Trophoblast cell (in vitro differentiated cells and primary cell): ENCODE measurements around the gene ONECUT1.
A peak's percentile ranks its signal among the peaks of the same experiment; 100 is the strongest.

Experiments used
- DNase-seq, 2 donors: peaks; one replicate each; pipeline ENCODE4 v3.0.0-alpha.2; 2016
- H2AFZ ChIP-seq: 2 replicates; pipeline ENCODE4 v1.6.1; 2013; ENCODE audit warnings: low read length, moderate library complexity, mild to moderate bottlenecking; ENCODE audit not compliant: insufficient read depth, poor library complexity
- H2AK5ac ChIP-seq: 2 replicates; pipeline ENCODE4 v1.6.1; 2013; ENCODE audit warnings: mild to moderate bottlenecking, low read length
- H2BK120ac ChIP-seq: 2 replicates; pipeline ENCODE4 v1.6.1; 2013; ENCODE audit warnings: low read length, mild to moderate bottlenecking, moderate library complexity; ENCODE audit not compliant: insufficient read depth, poor library complexity
- H2BK12ac ChIP-seq: 2 replicates; pipeline ENCODE4 v1.6.1; 2013; ENCODE audit warnings: mild to moderate bottlenecking, low read length, moderate library complexity
- H2BK5ac ChIP-seq: 2 replicates; pipeline ENCODE4 v1.6.1; 2013; ENCODE audit warnings: low read length, low read depth, moderate library complexity, mild to moderate bottlenecking; ENCODE audit not compliant: poor library complexity
- H3K14ac ChIP-seq: 2 replicates; pipeline ENCODE4 v1.6.1; 2013; ENCODE audit warnings: mild to moderate bottlenecking, low read length
- H3K18ac ChIP-seq: 2 replicates; pipeline ENCODE4 v1.6.1; 2013; ENCODE audit warnings: mild to moderate bottlenecking, low read length
- H3K23ac ChIP-seq: 2 replicates; pipeline ENCODE4 v1.6.1; 2013; ENCODE audit warnings: low read length
- H3K27ac ChIP-seq: 2 replicates; pipeline ENCODE4 v1.5.1; 2013; ENCODE audit warnings: low read depth, mild to moderate bottlenecking, inconsistent platforms, low read length, moderate library complexity
- H3K27me3 ChIP-seq: 2 replicates; pipeline ENCODE4 v1.6.1; 2013; ENCODE audit warnings: inconsistent platforms, mild to moderate bottlenecking, low read length, moderate library complexity; ENCODE audit not compliant: insufficient read depth
- H3K36me3 ChIP-seq, 2 experiments: 1 replicate in 1 of 2; 2 replicates in 1 of 2; pipeline ENCODE4 v1.6.1; 2013; ENCODE audit warnings: low read length in 2 of 2, mild to moderate bottlenecking in 2 of 2, moderate library complexity in 1 of 2; ENCODE audit not compliant: insufficient read depth in 2 of 2, control insufficient read depth in 1 of 2
- H3K4ac ChIP-seq: 2 replicates; pipeline ENCODE4 v1.6.1; 2013; ENCODE audit warnings: low read depth, mild to moderate bottlenecking, low read length, moderate library complexity
- H3K4me1 ChIP-seq, 2 experiments: 1 replicate in 1 of 2; 2 replicates in 1 of 2; pipeline ENCODE4 v1.6.1; 2013; ENCODE audit warnings: low read length in 2 of 2, mild to moderate bottlenecking in 2 of 2, moderate library complexity in 1 of 2; ENCODE audit not compliant: insufficient read depth in 2 of 2, control insufficient read depth in 1 of 2
- H3K4me2 ChIP-seq: 2 replicates; pipeline ENCODE4 v1.6.1; 2013; ENCODE audit warnings: inconsistent platforms, mild to moderate bottlenecking, low read length, moderate library complexity
- H3K4me3 ChIP-seq: 2 replicates; pipeline ENCODE4 v1.5.1; 2013; ENCODE audit warnings: mild to moderate bottlenecking, low read depth, low read length, inconsistent platforms
- H3K79me1 ChIP-seq: one replicate; pipeline ENCODE4 v1.6.1; 2013; ENCODE audit warnings: low read length
- H3K79me2 ChIP-seq: 2 replicates; pipeline ENCODE4 v1.6.1; 2013; ENCODE audit warnings: low read length, mild to moderate bottlenecking; ENCODE audit not compliant: control insufficient read depth, insufficient read depth, poor library complexity
- H3K9ac ChIP-seq: 2 replicates; pipeline ENCODE4 v1.6.1; 2013; ENCODE audit warnings: mild to moderate bottlenecking, low read length
- H3K9me3 ChIP-seq: 2 replicates; pipeline ENCODE4 v1.6.1; 2013; ENCODE audit warnings: low read depth, mild to moderate bottlenecking, control low read depth, inconsistent platforms, low read length; ENCODE audit not compliant: insufficient read depth
- H4K12ac ChIP-seq: 2 replicates; pipeline ENCODE4 v1.6.1; 2013; ENCODE audit warnings: low read depth, mild to moderate bottlenecking, low read length, moderate library complexity
- H4K8ac ChIP-seq: 2 replicates; pipeline ENCODE4 v1.6.1; 2013; ENCODE audit warnings: low read depth, mild to moderate bottlenecking, low read length, moderate library complexity
- H4K91ac ChIP-seq: one replicate; pipeline ENCODE4 v1.6.1; 2013; ENCODE audit warnings: low read depth, mild to moderate bottlenecking, low read length, moderate library complexity
- WGBS: extraction: QIAGEN DNeasy Blood & Tissue Kit; methylation state at CpG from one replicate; pipeline ENCODE4 v1.1.7; 2013; ENCODE audit warnings: missing lambda C conversion rate; ENCODE audit not compliant: insufficient read length, insufficient coverage; ENCODE audit errors: extremely low coverage; 5-methylcytosine and 5-hydroxymethylcytosine counted together

Gene ONECUT1

DNA sequence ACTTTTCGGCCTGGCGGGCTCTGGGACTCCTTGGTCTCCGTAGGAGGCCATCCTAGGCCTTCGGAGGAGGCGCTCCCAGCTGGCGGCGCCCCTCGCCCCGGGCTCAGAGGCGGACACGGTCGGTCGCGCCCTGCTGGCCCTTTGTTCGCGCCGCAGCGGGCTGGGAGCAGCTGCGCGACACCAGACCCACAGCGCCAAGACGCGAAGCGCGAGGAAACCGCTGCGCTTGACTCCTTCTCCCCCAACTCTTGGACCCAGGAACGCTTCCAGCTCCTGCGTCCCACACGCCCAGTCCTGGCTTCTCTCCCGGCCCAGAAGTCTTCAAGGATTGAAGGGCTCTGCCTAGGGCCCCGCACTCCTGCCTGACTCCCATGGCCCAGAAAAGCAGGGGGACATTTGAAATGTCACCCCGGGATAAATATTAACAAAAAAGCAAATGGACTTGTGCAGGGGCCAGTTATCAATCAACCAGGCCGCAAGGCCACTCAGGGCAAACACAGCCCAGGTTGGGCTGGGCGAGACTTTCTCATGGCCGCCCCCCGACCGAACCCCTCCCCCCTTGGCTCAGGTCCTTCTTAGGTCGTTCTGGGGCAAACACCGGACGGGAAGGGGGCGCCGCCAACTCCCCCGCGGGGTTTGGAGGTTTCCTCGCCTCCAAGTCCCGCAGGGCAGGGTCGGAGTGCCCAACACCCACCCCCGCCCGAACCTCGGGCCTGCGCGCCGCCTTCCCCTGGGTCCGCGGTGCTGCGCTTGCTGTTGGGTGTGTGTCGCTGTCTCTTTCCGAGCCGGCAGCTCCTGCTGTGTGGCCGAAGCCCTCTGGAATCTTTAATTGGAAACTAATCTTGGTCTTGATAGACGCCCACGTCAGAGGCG is 5.1 kb downstream of the ONECUT1 start:
- no peak overlapping the region for H4K8ac ChIP-seq
- no peak for DNase-seq
- H4K12ac ChIP-seq = no peak overlapping the region
- no peak overlapping the region for H3K4me2 ChIP-seq
- H3K79me2 ChIP-seq = no peaks in the 10 kb centered on the region
- no peak overlapping the region for H3K27ac ChIP-seq
- no CpG with 5 or more reads among the region's 64 CpGs for WGBS
- H2BK12ac ChIP-seq = no peak overlapping the region
- H3K23ac ChIP-seq = no peak overlapping the region
- no peak overlapping the region for H3K9ac ChIP-seq
- H3K14ac ChIP-seq = no peak overlapping the region
- no peak overlapping the region for H2BK120ac ChIP-seq
- no peaks in the 10 kb centered on the region for H3K79me1 ChIP-seq
- peaks cover 68% of the 10 kb centered on the region for H3K27me3 ChIP-seq
- no peaks in the 10 kb centered on the region for H3K36me3 ChIP-seq
- peak overlapping the region; percentile 54 for H3K4me3 ChIP-seq
- no peak overlapping the region for H3K4ac ChIP-seq
- no peak overlapping the region for H2AFZ ChIP-seq
- no peak overlapping the region for H4K91ac ChIP-seq
- peaks cover 8 to 15% of the 10 kb centered on the region in 2 experiments for H3K4me1 ChIP-seq
- no peak overlapping the region for H2AK5ac ChIP-seq
- no peak overlapping the region for H3K18ac ChIP-seq
- H2BK5ac ChIP-seq = no peak overlapping the region
- H3K9me3 ChIP-seq = peaks cover 16% of the 10 kb centered on the region

DNA sequence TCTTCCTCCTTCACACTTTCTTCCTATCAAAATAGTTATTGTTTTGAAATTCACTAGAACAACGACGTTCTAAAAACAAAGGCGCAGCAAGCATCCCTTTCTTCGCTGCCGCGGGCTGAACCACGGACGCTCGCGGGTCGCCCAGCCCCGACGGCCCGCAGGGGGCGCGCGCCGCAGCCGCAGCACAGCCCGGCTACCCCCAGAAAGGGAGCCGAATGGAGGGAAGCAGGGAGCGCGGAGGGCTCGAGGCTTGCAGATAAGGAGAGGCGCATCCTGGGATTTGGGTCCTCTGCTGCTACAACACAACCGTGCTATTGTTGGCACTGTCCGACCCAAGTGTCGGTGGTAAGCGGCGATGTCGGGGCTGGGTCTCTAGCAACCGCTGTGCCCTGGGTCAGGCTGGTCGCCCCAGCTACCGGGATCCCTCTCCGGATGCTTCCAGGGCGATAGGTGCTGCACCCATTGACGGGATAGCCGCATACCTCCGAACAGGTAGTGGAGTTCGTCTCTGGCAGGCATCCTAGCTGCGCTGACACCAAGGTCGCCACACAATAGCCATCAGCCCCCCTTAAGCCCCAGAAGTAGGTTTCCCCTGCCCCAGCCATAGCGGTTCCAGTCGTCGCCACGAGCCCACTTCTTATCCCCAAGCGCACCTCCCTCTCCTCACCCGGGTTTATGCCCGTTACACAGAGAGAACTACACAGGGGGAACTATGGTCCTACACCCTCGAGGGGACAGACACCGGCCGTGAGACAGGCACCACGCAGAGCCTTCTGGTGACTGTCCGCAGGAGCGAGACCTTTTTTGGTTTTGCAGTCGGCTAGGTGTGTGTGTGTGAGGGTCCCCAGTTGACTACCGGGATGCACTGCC is 6.0 kb downstream of the ONECUT1 start:
- H3K23ac ChIP-seq = no peak overlapping the region
- H4K91ac ChIP-seq = no peak overlapping the region
- no peak overlapping the region for H2AK5ac ChIP-seq
- no peak overlapping the region for H3K9ac ChIP-seq
- H3K79me2 ChIP-seq = no peaks in the 10 kb centered on the region
- H2BK5ac ChIP-seq = no peak overlapping the region
- no peak overlapping the region for H3K4me3 ChIP-seq
- DNase-seq = no peak
- H3K9me3 ChIP-seq = peaks cover 10% of the 10 kb centered on the region
- H2AFZ ChIP-seq = no peak overlapping the region
- no peaks in the 10 kb centered on the region for H3K36me3 ChIP-seq
- H2BK12ac ChIP-seq = no peak overlapping the region
- H3K18ac ChIP-seq = no peak overlapping the region
- H3K14ac ChIP-seq = no peak overlapping the region
- H2BK120ac ChIP-seq = no peak overlapping the region
- H4K12ac ChIP-seq = no peak overlapping the region
- no peak overlapping the region for H3K27ac ChIP-seq
- peak overlapping the region; percentile 6 for H3K4me2 ChIP-seq
- H3K4ac ChIP-seq = no peak overlapping the region
- WGBS = no CpG with 5 or more reads among the region's 57 CpGs
- H3K4me1 ChIP-seq = peaks cover 2 to 7% of the 10 kb centered on the region in 2 experiments
- no peak overlapping the region for H4K8ac ChIP-seq
- H3K79me1 ChIP-seq = no peaks in the 10 kb centered on the region
- peaks cover 60% of the 10 kb centered on the region for H3K27me3 ChIP-seq

DNA sequence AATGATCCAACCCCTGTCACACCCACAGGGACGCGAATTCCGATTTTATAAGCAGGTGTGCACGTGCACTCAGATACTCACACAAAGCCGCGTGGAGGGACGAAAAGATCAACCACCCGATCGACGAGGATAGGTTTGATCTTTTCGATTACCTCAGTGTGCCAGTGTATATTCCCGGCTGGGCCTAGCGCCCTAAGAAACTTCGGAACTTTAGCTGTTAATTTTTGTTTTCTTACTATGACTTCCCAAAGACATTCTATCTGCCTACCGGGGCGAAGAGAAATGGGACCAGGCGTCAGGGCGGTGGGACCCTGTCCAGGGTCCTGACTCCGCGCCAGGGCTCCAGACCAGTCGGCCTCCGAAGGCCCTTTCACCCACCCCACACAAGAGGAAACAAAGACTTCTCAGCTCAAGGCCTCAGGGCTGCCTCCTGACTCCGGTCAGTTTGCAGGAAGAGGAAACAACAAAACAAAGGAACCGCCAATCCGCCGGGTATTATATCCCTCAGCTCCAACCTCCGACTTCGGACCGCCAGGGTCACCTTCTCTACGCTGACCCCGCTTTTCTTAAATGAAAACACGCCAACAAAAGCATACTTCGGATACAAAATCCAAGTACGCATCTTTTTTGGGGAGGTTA is 6.8 kb downstream of the ONECUT1 start:
- H3K4me1 ChIP-seq = peaks cover 2 to 7% of the 10 kb centered on the region in 2 experiments
- no peak overlapping the region for H3K4ac ChIP-seq
- H3K18ac ChIP-seq = no peak overlapping the region
- no peaks in the 10 kb centered on the region for H3K79me2 ChIP-seq
- peak overlapping the region; percentile 8 for H3K4me2 ChIP-seq
- H4K8ac ChIP-seq = no peak overlapping the region
- no peak overlapping the region for H4K12ac ChIP-seq
- H3K79me1 ChIP-seq = no peaks in the 10 kb centered on the region
- no peak overlapping the region for H4K91ac ChIP-seq
- no peak overlapping the region for H2AK5ac ChIP-seq
- H2BK12ac ChIP-seq = no peak overlapping the region
- H2AFZ ChIP-seq = no peak overlapping the region
- H3K9ac ChIP-seq = no peak overlapping the region
- H3K9me3 ChIP-seq = peaks cover 7% of the 10 kb centered on the region
- peaks cover 52% of the 10 kb centered on the region for H3K27me3 ChIP-seq
- peak; percentile 7 to 13 for DNase-seq
- H3K36me3 ChIP-seq = no peaks in the 10 kb centered on the region
- H2BK5ac ChIP-seq = no peak overlapping the region
- no peak overlapping the region for H3K14ac ChIP-seq
- no peak overlapping the region for H2BK120ac ChIP-seq
- no peak overlapping the region for H3K27ac ChIP-seq
- H3K4me3 ChIP-seq = no peak overlapping the region
- WGBS = no CpG with 5 or more reads among the region's 34 CpGs
- H3K23ac ChIP-seq = no peak overlapping the region

DNA sequence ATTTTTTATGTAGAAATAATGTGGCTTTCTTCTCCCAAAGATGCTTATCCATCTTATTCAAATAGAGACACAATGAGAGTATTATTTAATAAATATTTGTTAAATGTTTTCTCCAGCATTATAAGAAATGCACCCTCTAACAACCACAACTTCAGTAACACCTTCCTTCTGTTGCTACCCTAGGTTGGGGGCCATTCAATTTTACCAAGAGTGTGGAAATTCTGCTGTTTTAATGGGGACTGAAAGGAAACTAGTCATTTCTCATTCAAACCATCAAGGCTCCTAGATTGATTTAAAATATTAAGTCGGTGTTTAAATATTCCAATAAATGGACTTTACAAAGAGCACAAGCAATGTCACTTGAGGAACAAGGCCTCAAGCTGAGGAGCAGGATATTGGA is 7.6 kb downstream of the ONECUT1 start:
- Histone ChIP-seq H4K91ac (no peak overlapping the region), H3K4ac (no peak overlapping the region), H3K14ac (no peak overlapping the region), H3K4me1 (peaks cover 2 to 7% of the 10 kb centered on the region in 2 experiments), H3K9me3 (peaks cover 2% of the 10 kb centered on the region), H4K12ac (no peak overlapping the region), H3K18ac (no peak overlapping the region), H3K27ac (no peak overlapping the region), H2BK5ac (no peak overlapping the region), H3K4me3 (no peak overlapping the region), H2BK12ac (no peak overlapping the region), H4K8ac (no peak overlapping the region), H3K79me2 (no peaks in the 10 kb centered on the region), H2AFZ (no peak overlapping the region), H3K36me3 (no peaks in the 10 kb centered on the region), H3K9ac (no peak overlapping the region), H3K4me2 (no peak overlapping the region), H2BK120ac (no peak overlapping the region), H3K79me1 (no peaks in the 10 kb centered on the region), H2AK5ac (no peak overlapping the region), H3K27me3 (peaks cover 44% of the 10 kb centered on the region), H3K23ac (no peak overlapping the region)
- DNase-seq = no peak
- no CpG with 5 or more reads among the region's 1 CpG for WGBS
